ENCODE measurements around the gene ZSWIM3.

ZSWIM3 gene

DNA sequence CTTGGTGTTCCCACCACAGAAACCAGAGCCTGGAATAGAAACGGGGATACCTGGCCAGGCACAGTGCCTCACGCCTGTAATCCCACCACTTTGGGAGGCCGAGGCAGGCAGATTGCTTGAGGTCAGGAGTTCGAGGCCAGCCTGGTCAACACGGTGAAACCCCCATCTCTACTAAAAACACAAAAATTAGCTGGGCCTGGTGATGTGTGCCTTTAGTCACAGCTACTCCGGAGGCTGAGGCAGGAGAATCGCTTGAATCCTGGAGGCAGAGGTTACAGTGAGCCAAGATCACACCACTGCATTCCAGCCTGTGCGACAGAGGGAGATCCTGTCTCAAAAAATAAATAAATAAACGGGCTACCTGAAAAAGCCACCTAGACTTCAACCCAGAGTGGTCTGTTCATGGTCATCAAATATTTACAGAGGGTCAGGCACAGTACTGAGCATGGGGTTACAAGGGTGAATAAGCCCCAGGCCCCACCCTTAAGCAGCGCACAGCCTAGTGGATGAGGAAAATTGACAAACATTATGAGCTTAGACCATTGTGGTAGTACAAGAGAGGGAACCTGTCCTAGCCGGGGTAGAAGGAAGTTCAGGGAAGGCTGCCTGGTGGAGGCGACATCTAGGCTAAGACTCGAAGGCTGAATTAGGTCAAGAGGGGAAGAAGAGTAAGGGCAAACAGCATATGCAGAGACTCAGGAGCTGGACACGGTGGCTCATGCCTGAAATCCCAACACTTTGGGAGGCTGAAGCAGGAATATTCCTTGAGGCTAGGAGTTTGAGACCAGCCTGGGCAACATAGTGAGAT, 69.9 kb downstream of the ZSWIM3 start:
- H3K23ac ChIP-seq (ENCODE audit: low read depth, low read length, poor library complexity): no peak overlapping the region
- H3K36me3 ChIP-seq (replicated peaks in 1 of 2; ENCODE audit: control insufficient read depth in 2 of 2, insufficient read depth in 2 of 2, low read length in 2 of 2): peaks cover 0 to 4% of the 10 kb centered on the region in 2 donors
- no peak overlapping the region for H3K18ac ChIP-seq (ENCODE audit: low read length)
- H2AK5ac ChIP-seq (ENCODE audit: low read depth, low read length): no peak overlapping the region
- H2BK5ac ChIP-seq (ENCODE audit: low read length): no peak overlapping the region
- H2BK12ac ChIP-seq (ENCODE audit: low read length): no peak overlapping the region
- no peak overlapping the region for H3K27ac ChIP-seq (replicated peaks; ENCODE audit: low read length)
- no peak overlapping the region for H3K4me2 ChIP-seq (ENCODE audit: insufficient read depth, low read length, poor library complexity, severe bottlenecking)
- H3K9ac ChIP-seq (ENCODE audit: low read depth, low read length, poor library complexity): no peak overlapping the region
- no peaks in the 10 kb centered on the region for H3K79me1 ChIP-seq (ENCODE audit: low read depth, low read length)
- H2BK15ac ChIP-seq (ENCODE audit: low read length): no peak overlapping the region
- H3K4me3 ChIP-seq (ENCODE audit: low read length in 2 of 2): no peak overlapping the region
- WGBS, 2 donors (ENCODE audit: extremely low coverage in 2 of 2, insufficient read length in 2 of 2, insufficient replicate concordance in 1 of 2): no CpG with 5 or more reads among the region's 14 CpGs
- no peak overlapping the region for H4K8ac ChIP-seq (ENCODE audit: low read depth, low read length)
- DNase-seq (ENCODE audit: low spot score): no peak
- H3K9me3 ChIP-seq (replicated peaks in 1 of 2; ENCODE audit: control insufficient read depth in 2 of 2, insufficient read depth in 1 of 2, low read depth in 1 of 2, low read length in 2 of 2): no peaks in the 10 kb centered on the region
- H2BK120ac ChIP-seq (ENCODE audit: low read depth, low read length): no peak overlapping the region
- H3K27me3 ChIP-seq (ENCODE audit: control insufficient read depth in 3 of 3, insufficient read depth in 3 of 3, low read depth in 1 of 3, low read length in 3 of 3): no peaks in the 10 kb centered on the region
- H3K4me1 ChIP-seq (ENCODE audit: control insufficient read depth in 2 of 2, insufficient read depth in 1 of 2, low read depth in 1 of 2, low read length in 2 of 2): peaks cover 2 to 9% of the 10 kb centered on the region in 2 donors
- H3K14ac ChIP-seq (ENCODE audit: low read length): no peak overlapping the region
- no peak overlapping the region for H2AFZ ChIP-seq (ENCODE audit: low read length)
- no peak overlapping the region for H4K91ac ChIP-seq (ENCODE audit: low read depth, low read length, poor library complexity)
- H3K4ac ChIP-seq (ENCODE audit: low read length): no peak overlapping the region

Measured in neuronal stem cell (in vitro differentiated cells).